ENCODE data around the gene SLC36A1.
A peak's percentile ranks its signal among the peaks of the same experiment; 100 is the strongest.
"Not testable (repeated sequence)": the region's sequence is repeated elsewhere in the genome, so short reads cannot be mapped to it uniquely, and the experiment has no call there.

SLC36A1 gene

GRCh38 chr5:151492729-151493128, 45.3 kb downstream of the SLC36A1 start:
- peaks cover 6% of the 10 kb centered on the region; the same call in 1 of the 2 replicates for H3K36me3 ChIP-seq (ENCODE audit: insufficient read depth, low read depth, low read length)
- H3K4me3 ChIP-seq (ENCODE audit: low read length): no peak overlapping the region
- no peak overlapping the region for H3K27ac ChIP-seq (ENCODE audit: low read length)
- peaks cover 10% of the 10 kb centered on the region for H3K4me1 ChIP-seq (ENCODE audit: insufficient read depth, low read length)
- H3K9ac ChIP-seq (ENCODE audit: low read depth, low read length): no peak overlapping the region
- no peaks in the 10 kb centered on the region for H3K27me3 ChIP-seq (ENCODE audit: insufficient read depth, low read length)
- peaks cover 5% of the 10 kb centered on the region for H3K9me3 ChIP-seq (ENCODE audit: insufficient read depth, low read depth, low read length)

GRCh38 chr5:151493665-151494064, 46.3 kb downstream of the SLC36A1 start:
- Histone ChIP-seq H3K27me3 (ENCODE audit: insufficient read depth, low read length) (no peaks in the 10 kb centered on the region), H3K36me3 (ENCODE audit: insufficient read depth, low read depth, low read length) (no peaks in the 10 kb centered on the region; the same call in 1 of the 2 replicates), H3K4me3 (ENCODE audit: low read length) (no peak overlapping the region), H3K9me3 (ENCODE audit: insufficient read depth, low read depth, low read length) (peaks cover 5% of the 10 kb centered on the region), H3K27ac (ENCODE audit: low read length) (no peak overlapping the region), H3K9ac (ENCODE audit: low read depth, low read length) (no peak overlapping the region), H3K4me1 (ENCODE audit: insufficient read depth, low read length) (peaks cover 10% of the 10 kb centered on the region)

- no peak overlapping the region for H3K9ac ChIP-seq (ENCODE audit: low read depth, low read length)
- no peaks in the 10 kb centered on the region; the same call in 1 of the 2 replicates for H3K36me3 ChIP-seq (ENCODE audit: insufficient read depth, low read depth, low read length)
- no peak overlapping the region for H3K27ac ChIP-seq (ENCODE audit: low read length)
- H3K27me3 ChIP-seq (ENCODE audit: insufficient read depth, low read length): no peaks in the 10 kb centered on the region
- peak overlapping the region; percentile 52; the same call in 1 of the 2 replicates for H3K4me3 ChIP-seq (ENCODE audit: low read length)
- peaks cover 10% of the 10 kb centered on the region for H3K4me1 ChIP-seq (ENCODE audit: insufficient read depth, low read length)
- peaks cover 5% of the 10 kb centered on the region for H3K9me3 ChIP-seq (ENCODE audit: insufficient read depth, low read depth, low read length)
These were observed 47.9 kb downstream of the SLC36A1 start for GRCh38 chr5:151495320-151495719.

DNA sequence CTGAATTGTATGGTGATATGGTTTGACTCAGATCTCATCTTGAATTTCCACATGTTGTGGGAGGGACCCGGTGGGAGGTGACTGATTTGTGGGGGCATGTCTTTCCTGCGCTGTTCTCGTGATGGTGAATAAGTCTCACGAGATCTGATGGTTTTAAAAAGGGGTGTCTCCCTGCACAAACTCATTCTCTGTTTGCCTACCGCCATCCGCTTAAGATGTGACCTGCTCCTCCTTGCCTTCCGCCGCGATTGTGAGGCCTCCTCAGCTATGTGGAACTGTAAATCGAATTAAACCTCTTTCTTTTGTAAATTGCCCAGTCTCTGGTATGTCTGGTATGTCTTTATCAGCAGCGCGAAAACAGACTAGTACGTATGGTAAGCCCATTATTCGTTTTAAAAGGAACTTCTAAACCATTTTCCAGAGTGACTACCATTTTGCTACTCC, 48.7 kb downstream of the SLC36A1 start:
- Histone ChIP-seq H3K27me3 (ENCODE audit: insufficient read depth, low read length) (no peaks in the 10 kb centered on the region), H3K9me3 (ENCODE audit: insufficient read depth, low read depth, low read length) (peaks cover 5% of the 10 kb centered on the region), H3K9ac (ENCODE audit: low read depth, low read length) (peak overlapping the region; percentile 25; the same call in 1 of the 2 replicates), H3K27ac (ENCODE audit: low read length) (no peak overlapping the region), H3K4me1 (ENCODE audit: insufficient read depth, low read length) (peaks cover 10% of the 10 kb centered on the region), H3K4me3 (ENCODE audit: low read length) (peak overlapping the region; percentile 52), H3K36me3 (ENCODE audit: insufficient read depth, low read depth, low read length) (no peaks in the 10 kb centered on the region; the same call in 1 of the 2 replicates)

GRCh38 chr5:151497391-151498002, 50.1 kb downstream of the SLC36A1 start:
- no peaks in the 10 kb centered on the region; the same call in 1 of the 2 replicates for H3K36me3 ChIP-seq (ENCODE audit: insufficient read depth, low read depth, low read length)
- no peak overlapping the region for H3K27ac ChIP-seq (ENCODE audit: low read length)
- no peaks in the 10 kb centered on the region for H3K27me3 ChIP-seq (ENCODE audit: insufficient read depth, low read length)
- no peak overlapping the region for H3K4me3 ChIP-seq (ENCODE audit: low read length)
- H3K9me3 ChIP-seq (ENCODE audit: insufficient read depth, low read depth, low read length): peaks cover 5% of the 10 kb centered on the region
- peak overlapping the region; percentile 10; the same call in 1 of the 2 replicates for H3K9ac ChIP-seq (ENCODE audit: low read depth, low read length)
- peaks cover 10% of the 10 kb centered on the region for H3K4me1 ChIP-seq (ENCODE audit: insufficient read depth, low read length)

GRCh38 chr5:151498395-151499155, 51.2 kb downstream of the SLC36A1 start:
- no peaks in the 10 kb centered on the region; the same call in 1 of the 2 replicates for H3K36me3 ChIP-seq (ENCODE audit: insufficient read depth, low read depth, low read length)
- H3K4me1 ChIP-seq (ENCODE audit: insufficient read depth, low read length): peaks cover 10% of the 10 kb centered on the region
- H3K4me3 ChIP-seq (ENCODE audit: low read length): no peak overlapping the region
- no peak overlapping the region for H3K9ac ChIP-seq (ENCODE audit: low read depth, low read length)
- H3K27ac ChIP-seq (ENCODE audit: low read length): no peak overlapping the region
- no peaks in the 10 kb centered on the region for H3K27me3 ChIP-seq (ENCODE audit: insufficient read depth, low read length)
- peaks cover 5% of the 10 kb centered on the region for H3K9me3 ChIP-seq (ENCODE audit: insufficient read depth, low read depth, low read length)

DNA sequence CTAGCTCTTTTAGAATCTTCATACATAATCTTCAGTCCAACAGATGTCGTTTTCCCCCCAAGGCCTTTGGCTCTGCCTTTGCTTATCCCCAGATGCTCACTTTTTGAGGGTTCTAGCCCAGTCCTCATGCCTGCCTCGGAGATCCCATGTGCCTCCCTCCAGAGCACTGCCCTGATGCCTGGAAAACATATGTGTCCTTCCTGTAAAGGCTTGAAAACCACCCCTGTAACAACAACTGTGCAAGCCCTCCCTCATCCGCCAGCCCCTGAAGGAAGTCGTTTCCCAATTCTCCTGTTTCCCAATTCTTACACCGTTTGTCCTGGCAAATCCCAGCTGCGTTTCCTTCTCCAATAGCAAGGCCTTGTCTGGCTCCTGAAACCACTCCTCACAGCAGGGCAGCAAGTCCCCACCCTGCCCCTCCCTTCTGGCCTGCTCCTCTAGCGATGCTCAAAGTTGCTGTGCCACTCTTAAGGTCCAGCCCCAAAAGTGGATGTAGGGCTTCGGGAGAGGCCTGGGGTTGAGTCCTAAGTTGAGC, 52.2 kb downstream of the SLC36A1 start:
- H3K27ac ChIP-seq (ENCODE audit: low read length): no peak overlapping the region
- no peak overlapping the region for H3K4me3 ChIP-seq (ENCODE audit: low read length)
- peaks cover 10% of the 10 kb centered on the region for H3K4me1 ChIP-seq (ENCODE audit: insufficient read depth, low read length)
- no peaks in the 10 kb centered on the region for H3K36me3 ChIP-seq (ENCODE audit: insufficient read depth, low read depth, low read length)
- H3K9ac ChIP-seq (ENCODE audit: low read depth, low read length): no peak overlapping the region
- peaks cover 1% of the 10 kb centered on the region; the same call in 1 of the 2 replicates for H3K9me3 ChIP-seq (ENCODE audit: insufficient read depth, low read depth, low read length)
- no peaks in the 10 kb centered on the region for H3K27me3 ChIP-seq (ENCODE audit: insufficient read depth, low read length)

- Histone ChIP-seq H3K36me3 (ENCODE audit: insufficient read depth, low read depth, low read length) (no peaks in the 10 kb centered on the region), H3K27me3 (ENCODE audit: insufficient read depth, low read length) (no peaks in the 10 kb centered on the region), H3K4me1 (ENCODE audit: insufficient read depth, low read length) (no peaks in the 10 kb centered on the region), H3K27ac (ENCODE audit: low read length) (no peak overlapping the region), H3K9me3 (ENCODE audit: insufficient read depth, low read depth, low read length) (no peaks in the 10 kb centered on the region), H3K9ac (ENCODE audit: low read depth, low read length) (no peak overlapping the region), H3K4me3 (ENCODE audit: low read length) (no peak overlapping the region)
These were observed 56.6 kb downstream of the SLC36A1 start for GRCh38 chr5:151504006-151504405.

DNA sequence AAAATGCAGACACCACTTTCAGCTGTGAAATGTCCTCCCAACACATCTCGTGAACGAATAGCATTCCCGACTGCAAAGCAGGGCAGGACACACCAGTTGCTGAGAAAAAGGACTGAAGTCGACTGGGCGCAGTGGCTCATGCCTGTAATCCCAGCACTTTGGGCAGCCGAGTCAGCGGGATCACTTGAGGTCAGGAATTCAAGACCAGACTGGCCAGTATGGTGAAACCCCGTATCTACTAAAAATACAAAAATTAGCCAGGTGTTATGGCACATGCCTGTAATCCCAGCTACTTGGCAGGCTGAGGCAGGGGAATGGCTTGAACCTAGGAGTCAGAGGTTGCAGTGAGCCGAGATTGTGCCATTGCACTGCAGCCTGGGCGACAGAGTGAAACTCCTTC, 60.9 kb downstream of the SLC36A1 start:
- not testable (repeated sequence) for H3K36me3 ChIP-seq (ENCODE audit: insufficient read depth, low read depth, low read length); H3K9me3 ChIP-seq (ENCODE audit: insufficient read depth, low read depth, low read length); H3K27ac ChIP-seq (ENCODE audit: low read length); H3K4me1 ChIP-seq (ENCODE audit: insufficient read depth, low read length); H3K27me3 ChIP-seq (ENCODE audit: insufficient read depth, low read length); H3K4me3 ChIP-seq (ENCODE audit: low read length); H3K9ac ChIP-seq (ENCODE audit: low read depth, low read length)

DNA sequence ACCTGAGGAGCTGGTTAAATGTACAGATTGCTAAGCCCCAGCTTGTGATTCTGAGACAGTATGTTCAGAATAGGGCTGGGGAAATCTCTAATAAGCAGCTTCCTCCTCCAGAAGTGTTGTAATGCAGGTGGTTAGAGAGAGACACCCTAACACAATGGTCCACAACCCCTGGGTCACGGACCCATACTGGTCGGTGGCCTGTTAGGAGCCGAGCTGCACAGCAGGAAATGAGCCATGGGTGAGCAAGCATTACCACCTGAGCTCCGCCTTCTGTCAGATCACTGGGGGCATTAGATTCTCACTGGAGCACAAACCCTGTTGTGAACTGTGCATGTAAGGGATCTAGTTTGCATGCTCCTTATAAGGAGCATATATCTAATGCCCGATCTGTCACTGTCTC, 61.8 kb downstream of the SLC36A1 start:
- no peak overlapping the region for H3K27ac ChIP-seq (ENCODE audit: low read length)
- H3K9me3 ChIP-seq (ENCODE audit: insufficient read depth, low read depth, low read length): no peaks in the 10 kb centered on the region
- H3K27me3 ChIP-seq (ENCODE audit: insufficient read depth, low read length): no peaks in the 10 kb centered on the region
- H3K4me1 ChIP-seq (ENCODE audit: insufficient read depth, low read length): no peaks in the 10 kb centered on the region
- no peak overlapping the region for H3K9ac ChIP-seq (ENCODE audit: low read depth, low read length)
- H3K36me3 ChIP-seq (ENCODE audit: insufficient read depth, low read depth, low read length): no peaks in the 10 kb centered on the region
- no peak overlapping the region for H3K4me3 ChIP-seq (ENCODE audit: low read length)

DNA sequence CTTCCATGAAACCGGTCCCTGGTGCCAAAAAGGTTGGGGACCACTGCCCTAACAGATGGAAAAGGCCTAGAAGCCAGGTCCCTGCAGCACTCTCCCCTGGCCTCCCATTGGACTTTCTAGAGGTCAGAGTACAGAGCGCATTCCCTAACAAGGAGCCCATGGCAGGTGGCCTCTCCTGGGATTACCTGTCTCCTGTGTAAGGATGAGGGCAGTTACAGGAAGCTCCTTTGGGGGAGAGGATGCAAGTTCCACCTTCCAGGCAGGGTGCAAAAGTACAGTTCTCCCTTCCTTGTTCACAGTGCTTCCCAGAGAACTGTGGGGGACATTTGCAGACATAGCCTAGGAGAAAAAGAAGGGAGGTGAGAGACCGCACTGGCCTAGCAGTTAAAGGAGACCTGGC, 62.4 kb downstream of the SLC36A1 start:
- H3K27me3 ChIP-seq (ENCODE audit: insufficient read depth, low read length): no peaks in the 10 kb centered on the region
- no peak overlapping the region for H3K9ac ChIP-seq (ENCODE audit: low read depth, low read length)
- H3K36me3 ChIP-seq (ENCODE audit: insufficient read depth, low read depth, low read length): no peaks in the 10 kb centered on the region
- H3K9me3 ChIP-seq (ENCODE audit: insufficient read depth, low read depth, low read length): no peaks in the 10 kb centered on the region
- no peak overlapping the region for H3K27ac ChIP-seq (ENCODE audit: low read length)
- no peaks in the 10 kb centered on the region for H3K4me1 ChIP-seq (ENCODE audit: insufficient read depth, low read length)
- no peak overlapping the region for H3K4me3 ChIP-seq (ENCODE audit: low read length)

Measured in iPS-20b (cell line).